ENCODE results near the gene TSPEAR.

Gene TSPEAR

DNA sequence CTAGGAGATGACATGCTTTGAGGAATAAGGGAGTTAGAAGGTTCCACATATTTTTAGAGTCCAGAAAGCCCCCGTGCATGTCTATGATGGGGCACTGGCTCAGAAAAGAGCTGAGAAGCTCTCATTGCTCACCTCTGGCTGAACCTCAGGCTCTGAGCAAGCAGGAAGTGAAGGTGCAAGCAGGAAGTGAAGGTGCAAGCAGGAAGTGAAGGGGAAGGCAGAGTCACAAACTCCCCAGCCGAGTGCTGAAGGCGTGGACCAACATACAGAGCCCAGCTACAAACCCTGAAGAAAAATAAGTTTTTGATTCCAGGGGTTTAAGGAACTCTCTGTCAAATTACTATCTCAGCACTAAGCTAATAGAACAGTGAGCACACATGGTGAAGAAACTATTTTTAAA, 92.5 kb downstream of the TSPEAR start:
- TF ChIP-seq, protein P1, sequence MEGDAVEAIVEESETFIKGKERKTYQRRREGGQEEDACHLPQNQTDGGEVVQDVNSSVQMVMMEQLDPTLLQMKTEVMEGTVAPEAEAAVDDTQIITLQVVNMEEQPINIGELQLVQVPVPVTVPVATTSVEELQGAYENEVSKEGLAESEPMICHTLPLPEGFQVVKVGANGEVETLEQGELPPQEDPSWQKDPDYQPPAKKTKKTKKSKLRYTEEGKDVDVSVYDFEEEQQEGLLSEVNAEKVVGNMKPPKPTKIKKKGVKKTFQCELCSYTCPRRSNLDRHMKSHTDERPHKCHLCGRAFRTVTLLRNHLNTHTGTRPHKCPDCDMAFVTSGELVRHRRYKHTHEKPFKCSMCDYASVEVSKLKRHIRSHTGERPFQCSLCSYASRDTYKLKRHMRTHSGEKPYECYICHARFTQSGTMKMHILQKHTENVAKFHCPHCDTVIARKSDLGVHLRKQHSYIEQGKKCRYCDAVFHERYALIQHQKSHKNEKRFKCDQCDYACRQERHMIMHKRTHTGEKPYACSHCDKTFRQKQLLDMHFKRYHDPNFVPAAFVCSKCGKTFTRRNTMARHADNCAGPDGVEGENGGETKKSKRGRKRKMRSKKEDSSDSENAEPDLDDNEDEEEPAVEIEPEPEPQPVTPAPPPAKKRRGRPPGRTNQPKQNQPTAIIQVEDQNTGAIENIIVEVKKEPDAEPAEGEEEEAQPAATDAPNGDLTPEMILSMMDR (conservative IDR thresholded peaks at IDR 0.05), result no peak; the same call in 1 of the 2 replicates
- no peak overlapping the region for H3K27ac ChIP-seq

DNA sequence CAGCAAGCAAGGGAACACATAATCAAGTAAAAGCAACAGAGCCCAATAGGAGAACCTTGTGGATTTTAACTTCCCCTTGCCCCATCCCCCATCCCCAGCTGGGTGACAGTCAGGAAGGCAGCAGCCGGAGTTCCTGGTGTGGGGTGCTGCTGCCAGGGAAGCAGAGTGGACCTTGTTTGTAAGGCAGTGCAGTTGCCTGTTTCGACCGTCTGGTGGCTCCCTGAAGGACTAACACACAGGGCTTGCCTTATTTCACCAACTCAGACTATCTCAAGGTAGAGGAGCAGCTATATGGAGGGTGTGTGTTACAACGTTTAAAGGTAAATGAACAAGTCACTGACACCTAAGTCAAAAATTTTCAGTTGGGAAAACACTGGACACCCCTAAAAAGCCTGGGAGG, 92.9 kb downstream of the TSPEAR start:
- no peak overlapping the region for H3K27ac ChIP-seq
- TF ChIP-seq, protein P1 (conservative IDR thresholded peaks at IDR 0.05), result peak; percentile 85

DNA sequence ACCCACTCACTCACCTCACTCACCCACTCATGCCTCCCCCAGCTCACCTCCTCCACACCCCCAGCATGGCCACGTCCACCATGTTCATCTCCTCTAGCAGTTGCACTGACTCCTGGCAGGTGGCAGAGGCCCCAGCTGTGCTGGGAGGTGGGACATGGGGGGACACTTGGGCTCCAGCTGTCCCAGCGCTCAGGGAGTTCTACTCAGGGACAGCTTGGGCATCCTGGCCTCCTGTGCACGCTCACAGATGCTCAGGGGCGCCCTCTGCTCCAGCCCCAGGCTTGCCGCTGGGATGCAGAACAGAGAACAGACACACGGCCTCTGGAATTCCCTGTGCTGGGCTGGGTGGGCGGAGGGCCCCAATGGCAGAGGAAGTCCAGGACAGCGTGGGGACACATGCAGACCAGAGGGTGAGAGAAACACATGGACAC, 94.3 kb downstream of the TSPEAR start:
- TF ChIP-seq, protein P1 (conservative IDR thresholded peaks at IDR 0.05), result no peak
- H3K27ac ChIP-seq, result no peak overlapping the region

DNA sequence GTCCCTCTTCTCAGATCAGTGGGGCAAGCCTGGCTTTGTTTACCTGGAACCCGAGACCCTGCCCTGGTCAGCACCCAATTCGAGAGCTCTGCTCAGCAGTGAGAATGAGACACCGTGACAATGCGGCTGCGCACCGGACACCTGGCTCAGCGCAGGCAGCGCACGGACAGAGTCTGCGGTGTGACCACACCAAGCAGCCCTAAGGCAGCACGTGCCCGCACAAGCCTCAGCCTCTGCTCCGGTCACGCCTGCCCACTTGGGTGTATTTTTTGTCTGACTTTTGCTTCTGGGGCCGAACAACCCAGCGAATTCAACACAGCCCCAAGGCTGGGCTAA, 94.8 kb downstream of the TSPEAR start:
- no peak overlapping the region for H3K27ac ChIP-seq
- TF ChIP-seq, protein P1 (conservative IDR thresholded peaks at IDR 0.05), result no peak

DNA sequence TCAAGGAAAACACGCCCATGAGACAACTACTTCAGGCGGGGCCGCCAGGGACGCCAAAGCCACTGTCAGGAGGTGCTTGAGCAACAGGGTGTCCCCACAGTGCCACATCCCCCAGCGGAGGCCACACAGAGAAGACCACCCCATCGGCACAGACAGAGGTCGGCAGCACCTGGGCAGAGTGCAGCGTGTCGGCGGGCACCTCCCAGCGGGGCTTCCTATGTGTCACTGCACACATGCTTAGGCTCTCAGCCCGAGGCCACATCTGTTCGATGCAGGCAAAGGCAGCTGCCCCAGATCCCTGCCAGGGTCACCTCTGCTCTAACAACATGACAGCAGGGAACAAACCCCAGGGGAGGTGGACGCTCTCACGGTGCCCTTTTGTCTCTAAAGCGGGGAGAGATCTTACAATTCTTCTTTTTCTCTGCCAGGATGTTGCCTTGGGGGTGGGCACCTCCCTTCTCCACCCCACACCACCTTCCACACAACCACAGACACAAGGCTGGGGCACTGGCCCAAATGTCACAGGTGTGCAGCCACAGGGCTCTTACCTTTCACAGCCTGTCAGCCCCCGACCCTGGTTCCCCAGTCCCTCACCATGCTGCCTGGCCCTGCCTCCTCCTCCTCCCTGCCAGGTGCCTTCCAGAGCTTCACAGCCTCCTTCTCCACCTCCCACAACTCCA, 95.3 kb downstream of the TSPEAR start:
- TF ChIP-seq, protein P1 (conservative IDR thresholded peaks at IDR 0.05), result no peak
- no peak overlapping the region for H3K27ac ChIP-seq

DNA sequence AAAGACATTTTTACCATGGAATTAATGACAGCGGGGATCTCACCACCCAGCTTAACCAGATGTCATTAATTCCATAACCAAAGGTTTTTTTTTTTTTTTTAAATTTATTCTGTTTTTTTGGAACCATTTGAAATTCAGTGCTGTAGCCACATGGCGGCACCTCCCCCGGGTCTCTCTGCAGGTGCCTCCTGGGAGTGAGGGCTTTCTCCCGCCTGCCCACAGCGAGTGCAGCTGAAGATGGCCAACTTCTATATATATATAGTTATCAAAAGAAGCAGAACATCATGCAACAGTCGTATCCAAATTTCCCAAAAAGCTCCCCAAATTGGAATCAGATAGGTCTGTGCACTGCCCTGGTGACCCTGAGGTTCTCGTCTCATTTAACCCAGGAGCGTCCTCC, 95.9 kb downstream of the TSPEAR start:
- no peak overlapping the region for H3K27ac ChIP-seq
- TF ChIP-seq, protein P1 (conservative IDR thresholded peaks at IDR 0.05), result no peak

DNA sequence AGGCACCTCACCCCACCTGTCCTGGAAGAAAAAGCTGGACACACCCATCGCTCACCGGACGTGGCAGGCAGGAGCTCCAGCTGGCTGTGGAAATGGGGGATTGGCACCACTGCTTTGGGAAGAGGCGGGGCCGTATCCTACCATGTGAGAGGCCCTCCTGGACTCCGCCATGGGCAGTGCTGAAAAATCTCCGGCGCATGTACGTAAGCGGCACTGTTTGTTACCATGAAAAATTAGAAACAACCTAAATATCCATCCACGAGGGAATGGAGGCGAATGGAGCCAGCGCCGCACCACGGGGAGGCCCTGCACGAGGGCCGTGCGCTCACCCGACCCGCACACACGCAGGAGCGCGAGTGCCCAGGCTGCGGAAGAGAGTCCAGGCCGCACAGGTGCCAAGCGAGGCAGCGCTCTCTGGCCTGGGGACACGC, 96.4 kb downstream of the TSPEAR start:
- H3K27ac ChIP-seq, result no peak overlapping the region

More for the DNA sequence above, 96.4 kb downstream of the TSPEAR start:
- TF ChIP-seq, protein P1 (conservative IDR thresholded peaks at IDR 0.05), result no peak
